Choroid plexus epithelial cell (primary cell): ENCODE data around the gene MEAK7.
A peak's percentile ranks its signal among the peaks of the same experiment; 100 is the strongest.

ENCODE experiments used
- DNase-seq: peaks from one replicate; pipeline ENCODE4 v3.0.0-alpha.2; 2010; ENCODE audit warnings: low read depth
- H3K4me3 ChIP-seq: 2 replicates; pipeline ENCODE4 v1.5.1; 2011; ENCODE audit warnings: low read depth, mild to moderate bottlenecking, control low read depth, low read length, moderate library complexity
- TF ChIP-seq, protein P1 (sequence below): conservative IDR thresholded peaks from 2 replicates; pipeline ENCODE4 v1.5.1; 2011; ENCODE audit warnings: low read depth, mild to moderate bottlenecking, control low read depth, inconsistent platforms, low read length, moderate library complexity

Gene MEAK7

DNA sequence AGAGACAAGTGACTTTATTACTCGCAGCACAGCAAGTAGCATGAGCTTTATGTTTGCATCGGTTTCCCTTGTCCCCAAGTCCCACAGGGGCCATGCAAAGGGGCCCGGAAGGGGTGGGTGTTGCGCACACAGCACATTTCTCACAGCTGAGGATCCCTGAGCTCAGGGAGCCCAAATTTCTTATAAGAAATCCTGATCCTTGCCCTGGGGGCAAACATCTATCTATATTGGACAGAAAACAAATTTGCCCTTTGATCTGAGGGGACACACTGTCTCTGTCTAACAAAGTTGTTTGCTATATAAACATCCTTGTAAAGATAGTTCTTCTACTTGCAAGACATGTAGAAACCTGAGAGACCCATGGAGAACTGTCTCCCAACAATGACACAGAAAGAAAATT, 35.7 kb upstream of the MEAK7 start:
- DNase-seq = no peak
- TF ChIP-seq, protein P1, sequence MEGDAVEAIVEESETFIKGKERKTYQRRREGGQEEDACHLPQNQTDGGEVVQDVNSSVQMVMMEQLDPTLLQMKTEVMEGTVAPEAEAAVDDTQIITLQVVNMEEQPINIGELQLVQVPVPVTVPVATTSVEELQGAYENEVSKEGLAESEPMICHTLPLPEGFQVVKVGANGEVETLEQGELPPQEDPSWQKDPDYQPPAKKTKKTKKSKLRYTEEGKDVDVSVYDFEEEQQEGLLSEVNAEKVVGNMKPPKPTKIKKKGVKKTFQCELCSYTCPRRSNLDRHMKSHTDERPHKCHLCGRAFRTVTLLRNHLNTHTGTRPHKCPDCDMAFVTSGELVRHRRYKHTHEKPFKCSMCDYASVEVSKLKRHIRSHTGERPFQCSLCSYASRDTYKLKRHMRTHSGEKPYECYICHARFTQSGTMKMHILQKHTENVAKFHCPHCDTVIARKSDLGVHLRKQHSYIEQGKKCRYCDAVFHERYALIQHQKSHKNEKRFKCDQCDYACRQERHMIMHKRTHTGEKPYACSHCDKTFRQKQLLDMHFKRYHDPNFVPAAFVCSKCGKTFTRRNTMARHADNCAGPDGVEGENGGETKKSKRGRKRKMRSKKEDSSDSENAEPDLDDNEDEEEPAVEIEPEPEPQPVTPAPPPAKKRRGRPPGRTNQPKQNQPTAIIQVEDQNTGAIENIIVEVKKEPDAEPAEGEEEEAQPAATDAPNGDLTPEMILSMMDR = no peak
- H3K4me3 ChIP-seq = no peak overlapping the region

DNA sequence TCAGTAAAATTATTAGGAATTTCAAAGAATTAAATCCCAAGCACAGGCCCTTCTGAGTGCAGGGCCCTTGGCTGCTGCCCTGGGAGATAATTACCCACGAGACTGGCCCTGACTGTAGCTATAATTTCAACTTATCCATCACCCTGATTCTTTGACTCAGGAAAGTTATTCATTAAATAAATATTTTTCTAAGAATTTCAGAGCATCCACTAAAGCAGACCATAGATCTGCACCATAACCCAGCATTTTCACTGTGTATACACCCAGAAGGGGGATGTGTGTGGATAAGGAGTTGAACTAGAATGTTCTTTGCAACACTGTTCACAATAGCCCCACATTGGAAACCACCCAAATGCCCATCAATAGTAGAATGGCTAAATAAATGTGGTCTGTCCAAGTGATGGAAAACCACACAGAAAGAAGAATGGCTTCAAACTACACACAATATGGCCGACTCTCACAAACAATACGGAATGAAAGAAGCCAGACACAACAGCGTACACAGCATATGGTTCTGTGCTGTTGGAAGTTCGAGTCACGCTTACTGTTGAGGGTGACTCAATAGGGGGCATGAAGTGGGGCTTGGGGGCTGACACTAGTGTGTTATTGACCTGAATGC, 33.9 kb upstream of the MEAK7 start:
- DNase-seq = no peak
- TF ChIP-seq, protein P1 = no peak
- H3K4me3 ChIP-seq = no peak overlapping the region

DNA sequence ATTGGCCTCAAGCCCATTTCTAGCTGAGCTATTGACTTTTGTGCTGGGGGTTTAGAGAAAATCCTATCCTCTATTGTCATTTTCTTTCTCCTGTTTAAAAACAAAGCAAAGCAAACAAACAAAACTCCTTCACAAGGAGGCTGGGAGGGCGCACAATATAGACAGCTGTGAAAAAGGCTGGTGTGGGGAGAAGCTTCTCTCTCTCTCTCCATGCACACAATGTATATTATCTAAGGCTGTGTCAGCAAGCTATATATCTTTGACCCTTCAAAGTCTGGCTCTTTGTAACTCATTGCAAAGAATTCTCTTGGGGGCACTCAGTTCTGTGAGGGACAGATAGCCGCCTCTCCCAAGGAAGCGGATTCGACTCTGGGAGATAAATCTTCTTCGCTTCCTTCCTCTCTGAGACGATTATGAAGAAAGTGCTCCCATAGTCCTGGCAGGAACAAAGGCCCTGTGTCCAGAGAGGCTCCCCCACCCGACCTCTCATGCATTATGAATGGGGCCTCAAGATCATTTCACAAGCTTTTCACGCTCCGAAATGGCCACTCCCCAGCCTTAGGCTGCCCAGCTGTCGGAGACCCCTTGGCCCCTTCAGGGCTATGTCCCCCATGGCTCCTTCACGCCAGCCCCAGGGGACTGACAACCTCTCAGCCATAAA, 33.2 kb upstream of the MEAK7 start:
- H3K4me3 ChIP-seq = no peak overlapping the region
- TF ChIP-seq, protein P1 = no peak
- no peak for DNase-seq

DNA sequence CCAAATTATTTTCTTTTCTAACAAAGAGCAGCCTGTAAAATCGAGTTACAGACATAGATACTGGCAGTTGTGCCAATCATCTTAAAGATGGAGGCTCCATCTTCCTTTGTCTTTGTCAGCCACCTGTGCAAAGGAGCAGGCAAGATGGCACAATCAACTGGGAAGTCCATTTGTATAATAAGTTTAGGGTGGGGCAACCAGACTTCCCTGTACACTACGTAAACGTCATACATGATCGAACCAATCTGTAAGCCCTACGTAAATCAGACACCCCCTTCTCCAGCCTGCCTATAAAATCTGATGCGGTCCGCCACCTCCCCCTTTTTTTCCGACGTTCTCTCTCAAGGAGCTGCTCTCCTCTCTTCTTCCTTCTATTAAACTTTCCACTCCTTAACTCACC, 31.4 kb upstream of the MEAK7 start:
- DNase-seq = no peak
- TF ChIP-seq, protein P1 = no peak
- H3K4me3 ChIP-seq = no peak overlapping the region

DNA sequence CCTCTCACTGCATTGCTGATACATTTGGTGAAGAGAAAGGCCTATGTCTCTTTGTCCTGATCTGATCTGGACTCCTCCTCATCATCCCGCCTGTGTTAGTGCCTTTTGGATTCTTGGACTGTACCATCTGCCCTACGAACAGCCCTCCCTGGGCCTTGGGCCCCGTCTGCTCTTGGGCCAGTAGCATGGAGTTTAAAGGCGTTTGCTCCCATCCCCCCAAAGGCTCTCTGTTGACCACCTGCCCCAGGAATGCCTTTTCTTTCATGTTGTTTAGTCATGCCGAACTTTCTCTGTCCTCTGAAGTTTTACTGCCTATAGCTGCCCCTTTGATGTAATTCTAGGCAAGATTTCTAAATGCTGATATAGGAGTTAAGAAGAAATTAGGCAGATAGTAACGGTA, 30.9 kb upstream of the MEAK7 start:
- DNase-seq = no peak
- TF ChIP-seq, protein P1 = no peak
- no peak overlapping the region for H3K4me3 ChIP-seq

DNA sequence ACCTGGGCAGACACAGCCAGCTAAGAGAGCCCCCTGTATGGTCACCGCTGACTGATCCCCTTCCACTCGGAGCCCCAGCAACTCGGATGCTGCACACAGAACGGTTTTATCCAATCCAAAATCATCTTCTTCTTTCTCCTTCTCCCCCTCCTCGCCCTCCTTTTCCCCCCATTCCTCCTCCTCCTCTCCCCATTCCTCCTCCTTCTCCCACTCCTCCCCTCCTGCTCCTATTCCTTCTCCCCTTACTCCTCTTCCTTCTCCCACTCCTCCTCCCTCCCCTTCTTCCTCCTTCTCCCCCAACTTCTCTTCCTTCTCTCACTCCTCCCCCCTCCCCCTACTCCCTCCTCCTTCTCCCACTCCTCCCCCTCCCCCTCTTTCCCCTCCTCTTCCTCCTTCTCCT, 30.4 kb upstream of the MEAK7 start:
- TF ChIP-seq, protein P1 = no peak
- no peak for DNase-seq
- H3K4me3 ChIP-seq = no peak overlapping the region

DNA sequence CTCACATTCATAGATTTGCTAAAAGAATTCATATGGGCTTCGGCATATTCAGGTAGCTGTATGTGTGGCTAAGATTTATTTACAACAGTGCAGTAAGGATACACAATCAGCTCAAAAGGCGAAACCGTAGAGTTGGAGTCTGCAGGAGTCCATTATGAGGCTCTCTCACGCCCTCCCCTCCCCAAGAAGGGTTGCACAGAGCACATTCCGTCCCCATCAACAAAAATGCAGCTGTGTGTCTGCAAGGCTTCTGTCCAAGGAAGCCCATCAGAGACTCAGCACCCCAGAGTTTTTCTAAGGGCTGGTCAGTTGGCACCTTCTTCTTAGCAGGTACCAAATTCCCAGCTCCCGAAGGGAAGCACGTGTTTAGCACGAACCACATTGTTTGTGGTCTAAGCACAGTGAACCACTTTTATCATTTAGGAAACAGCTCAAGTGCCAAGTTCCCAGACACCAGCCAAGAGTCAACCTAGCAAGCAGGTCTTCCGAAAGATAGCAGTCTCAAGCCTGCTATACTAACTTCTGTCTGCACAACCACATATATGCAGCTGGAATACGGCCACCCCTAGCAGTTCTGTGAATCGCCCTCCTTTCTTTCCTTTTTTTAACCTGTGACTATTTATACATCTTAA, 28.5 kb upstream of the MEAK7 start:
- TF ChIP-seq, protein P1 = no peak
- no peak overlapping the region for H3K4me3 ChIP-seq
- peak; percentile 89 for DNase-seq
